Thoracic aorta (tissue), 2 donors: ENCODE results near the gene HMGN1. TPM values are rescaled to one million over a fixed set of nuclear protein-coding genes. Genes with fewer than 3 reads are reported as not detected.

Experiments used
- ATAC-seq: fragments of 150-250 bp; one replicate; pipeline ENCODE4 v1.8.0; 2017; ENCODE audit warnings: low read depth; ENCODE audit not compliant: insufficient number of reproducible peaks, low FRiP score
- DNase-seq: peaks from one replicate; pipeline ENCODE4 v3.0.0-alpha.2; 2020; ENCODE audit warnings: low spot score
- H3K27ac ChIP-seq, 2 donors: fragments of 200-600 bp; sonication (generic); 1 replicate in 1 of 2; 2 replicates in 1 of 2; pipeline ENCODE4 v1.5.1; 2016; ENCODE audit warnings: mild to moderate bottlenecking in 2 of 2, moderate library complexity in 2 of 2
- H3K27me3 ChIP-seq: fragments of 200-600 bp; sonication (generic); replicated peaks from 2 replicates; pipeline ENCODE4 v1.6.0; 2016; ENCODE audit warnings: mild to moderate bottlenecking; ENCODE audit not compliant: insufficient read depth
- H3K36me3 ChIP-seq: fragments of 200-600 bp; sonication (generic); one replicate; pipeline ENCODE4 v1.5.1; 2016
- H3K4me1 ChIP-seq, 2 donors: fragments of 200-600 bp; sonication (generic); 1 replicate in 1 of 2; 2 replicates in 1 of 2; pipeline versions ENCODE4 v1.5.1 to v1.6.0; 2016; ENCODE audit warnings: low read depth in 2 of 2, mild to moderate bottlenecking in 1 of 2; ENCODE audit not compliant: control insufficient read depth in 1 of 2
- H3K4me3 ChIP-seq: fragments of 200-600 bp; sonication (generic); 2 replicates; pipeline ENCODE4 v1.5.1; 2016; ENCODE audit warnings: mild to moderate bottlenecking
- H3K9me3 ChIP-seq: fragments of 200-600 bp; sonication (generic); 2 replicates; pipeline ENCODE4 v1.5.1; 2016
- CTCF ChIP-seq: fragments of 200-600 bp; sonication (generic); IDR thresholded peaks from one replicate; pipeline ENCODE4 v1.5.1; 2019; ENCODE audit warnings: antibody characterized with exemption
- total RNA-seq, 2 donors: library from RNA; depleted of rRNA; stranded (reverse); fragments of >200 nt; gene quantifications; one replicate each; pipeline versions ENCODE4 v1.1.0 to v1.2.3, GENCODE V29; 2016

Gene HMGN1
- total RNA-seq, 2 donors from 2014 or later, result 32.0 to 65.2 TPM

GRCh38 chr21:39296891-39297290 is 52.0 kb downstream of the HMGN1 start:
- no peaks in the 10 kb centered on the region for H3K27me3 ChIP-seq
- no peak overlapping the region for H3K4me3 ChIP-seq
- H3K4me1 ChIP-seq, result no peaks in the 10 kb centered on the region
- H3K9me3 ChIP-seq, result peaks cover 3% of the 10 kb centered on the region
- ATAC-seq (no peak), DNase-seq (no peak)
- TF ChIP-seq CTCF, result no peak
- H3K27ac ChIP-seq, result no peak overlapping the region
- peaks cover 16% of the 10 kb centered on the region for H3K36me3 ChIP-seq

Other genes starting within 250 kb of the HMGN1 start
- 10 to 100 TPM; 14.8 to 17.6 TPM for gene PSMG1, start 165.6 kb downstream of the HMGN1 start, total RNA-seq
- gene BRWD1, start 35.5 kb downstream of the HMGN1 start, total RNA-seq, result 10 to 100 TPM; 56.0 to 81.6 TPM
- gene LCA5L, start 96.7 kb upstream of the HMGN1 start, total RNA-seq, result 1 to 10 TPM; 1.2 to 3.2 TPM
- gene SH3BGR, start 102.9 kb upstream of the HMGN1 start, total RNA-seq, result 10 to 100 TPM; 14.6 to 24.9 TPM